IMR-90 (cell line): ENCODE data around the gene MALRD1. TPM values are rescaled to one million over a fixed set of nuclear protein-coding genes. Genes with fewer than 3 reads are reported as not detected.
A peak's percentile ranks its signal among the peaks of the same experiment; 100 is the strongest.

Source experiments
- ATAC-seq: fragments of 200-7000 bp; cut with Tn5 transposase; 2 replicates; pipeline ENCODE4 v1.9.1; 2020; ENCODE audit warnings: low read depth, mild to moderate bottlenecking, moderate library complexity
- BruUV-seq: library from RNA; stranded (reverse); fragments of 400-500 nt; replicated peaks from 2 replicates; lab custom pipeline; 2021; lab: Mats Ljungman, UMichigan
- CTCF ChIA-PET: fragments of 300-600 bp; formaldehyde crosslinking; extraction: SDS; loops from one replicate; lab custom pipeline; 2021; ENCODE audit warnings: antibody characterized with exemption; lab: Yijun Ruan, JAX
- POLR2A ChIA-PET: fragments of 300-600 bp; sonication (Branson Sonifier 250); formaldehyde crosslinking; loops from one replicate; lab custom pipeline; 2022; ENCODE audit warnings: antibody characterized with exemption; ENCODE audit not compliant: unreplicated experiment; lab: Charles Lee
- DNase-seq: peaks from one replicate; pipeline ENCODE4 v3.0.0; 2013
- H2AFZ ChIP-seq: replicated peaks from 2 replicates; pipeline ENCODE3; 2013; ENCODE audit warnings: low read length, mild to moderate bottlenecking; ENCODE audit not compliant: poor library complexity
- H2AK5ac ChIP-seq: 2 replicates; pipeline ENCODE4 v1.6.1; 2013; ENCODE audit warnings: low read depth, low read length, inconsistent platforms
- H2AK9ac ChIP-seq: replicated peaks from 2 replicates; pipeline ENCODE3; 2013; ENCODE audit warnings: mild to moderate bottlenecking, low read depth, low read length, moderate library complexity; ENCODE audit not compliant: poor library complexity
- H2BK120ac ChIP-seq: 2 replicates; pipeline ENCODE4 v1.6.1; 2013; ENCODE audit warnings: low read depth, low read length, inconsistent platforms
- H2BK15ac ChIP-seq: 3 replicates; pipeline ENCODE4 v1.6.1; 2013; ENCODE audit warnings: low read depth, low read length, inconsistent platforms
- H2BK20ac ChIP-seq: 2 replicates; pipeline ENCODE4 v1.6.1; 2013; ENCODE audit warnings: low read depth, mild to moderate bottlenecking, inconsistent platforms, low read length, moderate library complexity
- H2BK5ac ChIP-seq: 2 replicates; pipeline ENCODE4 v1.6.1; 2013; ENCODE audit warnings: mild to moderate bottlenecking, low read depth, low read length, inconsistent platforms; ENCODE audit not compliant: poor library complexity, severe bottlenecking
- H3K14ac ChIP-seq: replicated peaks from 2 replicates; pipeline ENCODE4 v1.6.1; 2013; ENCODE audit warnings: low read depth, low read length, inconsistent platforms
- H3K18ac ChIP-seq: 2 replicates; pipeline ENCODE4 v1.6.1; 2013; ENCODE audit warnings: low read depth, low read length, control low read depth
- H3K23ac ChIP-seq: 2 replicates; pipeline ENCODE4 v1.6.1; 2013; ENCODE audit warnings: low read depth, low read length, inconsistent platforms
- H3K27ac ChIP-seq: 2 replicates; pipeline ENCODE4 v1.5.1; 2013; ENCODE audit warnings: mild to moderate bottlenecking, control low read depth, low read length; ENCODE audit not compliant: insufficient read depth
- H3K27me3 ChIP-seq: 2 replicates; pipeline ENCODE4 v1.6.1; 2013; ENCODE audit warnings: low read length; ENCODE audit not compliant: control insufficient read depth, insufficient read depth
- H3K36me3 ChIP-seq: 2 replicates; pipeline ENCODE4 v1.6.1; 2013; ENCODE audit warnings: low read length, mixed read lengths; ENCODE audit not compliant: control insufficient read depth, insufficient read depth
- H3K4ac ChIP-seq: 2 replicates; pipeline ENCODE4 v1.6.1; 2013; ENCODE audit warnings: low read depth, low read length, inconsistent platforms
- H3K4me1 ChIP-seq: 2 replicates; pipeline ENCODE4 v1.6.1; 2013; ENCODE audit warnings: low read length, mixed read lengths; ENCODE audit not compliant: control insufficient read depth, insufficient read depth
- H3K4me2 ChIP-seq: 2 replicates; pipeline ENCODE4 v1.6.1; 2013; ENCODE audit warnings: low read depth, mild to moderate bottlenecking, control low read depth, low read length, moderate library complexity
- H3K4me3 ChIP-seq: 2 replicates; pipeline ENCODE4 v1.5.1; 2013; ENCODE audit warnings: low read depth, mild to moderate bottlenecking, control low read depth, low read length, moderate library complexity; ENCODE audit not compliant: insufficient read depth
- H3K56ac ChIP-seq: 2 replicates; pipeline ENCODE4 v1.6.1; 2013; ENCODE audit warnings: low read length, inconsistent platforms; ENCODE audit not compliant: insufficient read depth; ENCODE audit errors: extremely low read depth
- H3K79me1 ChIP-seq, 2 experiments: 2 replicates each; pipeline ENCODE4 v1.6.1; 2013; ENCODE audit warnings: low read length in 2 of 2, inconsistent platforms in 1 of 2, low read depth in 1 of 2
- H3K9ac ChIP-seq: 2 replicates; pipeline ENCODE4 v1.6.1; 2013; ENCODE audit warnings: low read depth, low read length, control low read depth
- H3K9me1 ChIP-seq: 2 replicates; pipeline ENCODE4 v1.6.1; 2013; ENCODE audit warnings: low read length, inconsistent platforms; ENCODE audit not compliant: insufficient read depth
- H3K9me3 ChIP-seq: 2 replicates; pipeline ENCODE4 v1.6.1; 2013; ENCODE audit warnings: low read length; ENCODE audit not compliant: control insufficient read depth, insufficient read depth
- H4K20me1 ChIP-seq: 2 replicates; pipeline ENCODE4 v1.6.1; 2013; ENCODE audit warnings: low read length, inconsistent platforms; ENCODE audit not compliant: insufficient read depth
- H4K5ac ChIP-seq: 2 replicates; pipeline ENCODE4 v1.6.1; 2013; ENCODE audit warnings: mild to moderate bottlenecking, low read depth, low read length, control low read depth
- H4K8ac ChIP-seq, 2 experiments: 2 replicates each; pipeline ENCODE4 v1.6.1; 2013; ENCODE audit warnings: low read depth in 2 of 2, low read length in 2 of 2, control low read depth in 1 of 2, inconsistent platforms in 1 of 2
- H4K91ac ChIP-seq: 2 replicates; pipeline ENCODE4 v1.6.1; 2013; ENCODE audit warnings: low read depth, low read length, inconsistent platforms; ENCODE audit not compliant: insufficient read depth
- BHLHE40 ChIP-seq: fragments of 150-350 bp; IDR thresholded peaks from 2 replicates; pipeline ENCODE4 v1.6.1; 2016; ENCODE audit warnings: mild to moderate bottlenecking, low read depth, low read length
- CEBPB ChIP-seq: IDR thresholded peaks from 2 replicates; pipeline ENCODE4 v1.6.1; 2012; ENCODE audit warnings: low read depth, low read length, improper control_type of control experiment
- CHD1 ChIP-seq: IDR thresholded peaks from 2 replicates; pipeline ENCODE4 v1.6.1; 2012; ENCODE audit warnings: low read depth, low read length, improper control_type of control experiment
- CTCF ChIP-seq: conservative IDR thresholded peaks from 2 replicates; pipeline ENCODE4 v1.5.1; 2012; ENCODE audit warnings: mild to moderate bottlenecking, low read depth, low read length, improper control_type of control experiment
- ELK1 ChIP-seq: fragments of 150-350 bp; IDR thresholded peaks from 2 replicates; pipeline ENCODE4 v1.6.1; 2016; ENCODE audit warnings: low read depth, mild to moderate bottlenecking, low read length, moderate library complexity, borderline replicate concordance
- FOS ChIP-seq: fragments of 150-350 bp; IDR thresholded peaks from 2 replicates; pipeline ENCODE4 v1.6.1; 2016; ENCODE audit warnings: low read depth, low read length
- MAFK ChIP-seq: IDR thresholded peaks from 2 replicates; pipeline ENCODE4 v1.6.1; 2012; ENCODE audit warnings: low read depth, low read length, improper control_type of control experiment
- MAZ ChIP-seq: IDR thresholded peaks from 2 replicates; pipeline ENCODE4 v1.6.1; 2012; ENCODE audit warnings: low read depth, mild to moderate bottlenecking, low read length, improper control_type of control experiment, moderate library complexity, borderline replicate concordance
- MXI1 ChIP-seq: IDR thresholded peaks from 2 replicates; pipeline ENCODE4 v1.6.1; 2012; ENCODE audit warnings: low read depth, mild to moderate bottlenecking, low read length, moderate library complexity, borderline replicate concordance
- NFE2L2 ChIP-seq: fragments of 150-350 bp; IDR thresholded peaks from 2 replicates; pipeline ENCODE4 v1.6.1; 2016; ENCODE audit warnings: low read depth, mild to moderate bottlenecking, low read length
- POLR2A ChIP-seq: IDR thresholded peaks from 2 replicates; pipeline ENCODE4 v1.6.1; 2012; ENCODE audit warnings: mild to moderate bottlenecking, low read depth, low read length
- RAD21 ChIP-seq: IDR thresholded peaks from 2 replicates; pipeline ENCODE4 v1.6.1; 2012; ENCODE audit warnings: low read length, improper control_type of control experiment
- RCOR1 ChIP-seq: IDR thresholded peaks from 2 replicates; pipeline ENCODE4 v1.6.1; 2012; ENCODE audit warnings: mild to moderate bottlenecking, low read length, improper control_type of control experiment; ENCODE audit not compliant: insufficient replicate concordance
- RFX5 ChIP-seq: IDR thresholded peaks from 2 replicates; pipeline ENCODE4 v1.8.0; 2012; ENCODE audit warnings: low read depth, mild to moderate bottlenecking, low read length, moderate library complexity
- SMC3 ChIP-seq: fragments of 150-350 bp; IDR thresholded peaks from 2 replicates; pipeline ENCODE4 v1.6.1; 2016; ENCODE audit warnings: low read depth, mild to moderate bottlenecking, antibody characterized with exemption, low read length, moderate library complexity
- USF2 ChIP-seq: fragments of 150-350 bp; IDR thresholded peaks from 2 replicates; pipeline ENCODE4 v1.6.1; 2017; ENCODE audit warnings: mild to moderate bottlenecking, antibody characterized with exemption, low read length, low read depth
- WGBS, 2 experiments: methylation state at CpG; one replicate each; pipeline versions ENCODE4 v1.1.5 to v1.1.7; 2013; ENCODE audit warnings: missing lambda C conversion rate in 2 of 2; ENCODE audit not compliant: insufficient read length in 1 of 2; ENCODE audit errors: extremely low coverage in 2 of 2; 5-methylcytosine and 5-hydroxymethylcytosine counted together
- dilution Hi-C: fragments of 300-500 bp; cut with HindIII; formaldehyde crosslinking; loops from one replicate; pipeline ENCODE4 v1.14.3; 2018; ENCODE audit warnings: low sequenced_read_pairs; ENCODE audit not compliant: unreplicated experiment
- in situ Hi-C: fragments of 300-500 bp; cut with MboI; formaldehyde crosslinking; loops from 3 replicates; pipeline ENCODE4 v1.14.3; 2019; ENCODE audit warnings: low sequenced_read_pairs, inconsistent platforms, mixed read lengths
- intact Hi-C: fragments of 100-400 bp; cut with micrococcal nuclease; formaldehyde crosslinking; loops from 2 replicates; pipeline ENCODE4 v1.10.0; 2022
- polyA plus RNA-seq, 3 experiments: library from polyadenylated mRNA; depleted of rRNA; stranded (reverse); fragments of >200 nt; gene quantifications; 2 replicates each; pipeline ENCODE4 v1.2.3, GENCODE V29; 2012; ENCODE audit warnings: low replicate concordance in 1 of 3
- total RNA-seq: library from RNA; depleted of rRNA; stranded (reverse); fragments of >200 nt; gene quantifications from 2 replicates; pipeline ENCODE4 v1.2.3, GENCODE V29; 2012

MALRD1 gene
- total and polyA plus RNA-seq, 2 of the 4 experiments (the other 2 are of a cell fraction): 0.34 to 1.1 TPM

GRCh38 chr10:19707376-19707775 is 658.8 kb downstream of the MALRD1 start:
- Histone ChIP-seq H3K9me3 (peaks cover 7% of the 10 kb centered on the region), H3K56ac (no peak overlapping the region), H3K4me1 (peaks cover 12% of the 10 kb centered on the region), H2AFZ (no peak overlapping the region), H3K4me3 (no peak overlapping the region), H2BK20ac (no peak overlapping the region), H4K20me1 (no peaks in the 10 kb centered on the region), H3K4me2 (no peak overlapping the region), H3K18ac (peak overlapping the region; percentile 24; the same call in 1 of the 2 replicates), H2AK5ac (no peak overlapping the region), H3K9ac (no peak overlapping the region), H2BK120ac (no peak overlapping the region), H3K27me3 (no peaks in the 10 kb centered on the region), H2BK15ac (peak overlapping the region; percentile 12; the same call in 1 of the 3 replicates), H3K23ac (no peak overlapping the region), H4K91ac (no peak overlapping the region), H2BK5ac (no peak overlapping the region), H3K79me1 (no peaks in the 10 kb centered on the region), H3K9me1 (peaks cover 5% of the 10 kb centered on the region), H4K8ac (no peak overlapping the region), H3K14ac (no peak overlapping the region), H3K36me3 (no peaks in the 10 kb centered on the region), H4K5ac (no peak overlapping the region), H2AK9ac (no peak overlapping the region), H3K27ac (no peak overlapping the region), H3K4ac (no peak overlapping the region)
- 100% methylated on average over 1 of the region's 2 CpGs; no CpG with 5 or more reads in 1 of the 2 experiments for WGBS, 2 experiments
- in situ Hi-C loops (no loop called here), dilution Hi-C loops (no loop called here), intact Hi-C loops (no loop called here)
- ChIA-PET POLR2A (no interaction called here), CTCF (interaction anchor here (1.0 kb wide), 1 partner anchor 13 kb away, joined by 3 read pairs; no protein-coding TSS in a partner anchor)
- ATAC-seq (no peak), DNase-seq (no peak)
- no TSS peak for BruUV-seq
- TF ChIP-seq MAFK: no peak
- no peak for TF ChIP-seq FOS
- TF ChIP-seq POLR2A: no peak
- TF ChIP-seq MXI1: no peak
- TF ChIP-seq SMC3: no peak
- no peak for TF ChIP-seq CEBPB
- no peak for TF ChIP-seq ELK1
- TF ChIP-seq RCOR1: no peak
- TF ChIP-seq MAZ: no peak
- no peak for TF ChIP-seq RAD21
- no peak for TF ChIP-seq USF2
- TF ChIP-seq BHLHE40: no peak
- no peak for TF ChIP-seq RFX5
- TF ChIP-seq CHD1: no peak
- TF ChIP-seq CTCF: no peak
- TF ChIP-seq NFE2L2: no peak
